NB4 (cell line): ENCODE results near the gene KCNJ3.

Experiments
- CTCF ChIP-seq: IDR thresholded peaks from one replicate; pipeline ENCODE4 v1.5.1; 2012; ENCODE audit warnings: low read depth, low read length
- MAX ChIP-seq: IDR thresholded peaks from 2 replicates; pipeline ENCODE4 v1.6.1; 2011; ENCODE audit warnings: low read depth, low read length
- POLR2A ChIP-seq: IDR thresholded peaks from 2 replicates; pipeline ENCODE4 v1.6.1; 2011; ENCODE audit warnings: mild to moderate bottlenecking; ENCODE audit not compliant: insufficient read length; ENCODE audit errors: extremely low read depth

GRCh38 chr2:154855138-154855537, 156.6 kb downstream of the KCNJ3 start:
- TF ChIP-seq CTCF (no peak), MAX (no peak), POLR2A (no peak)
